SK-N-SH treated with all-trans-retinoic acid at 6 μM for 48 hours (cell line): ENCODE data around the gene PCDH15.

Source experiments
- ARNTL ChIP-seq: fragments of 450-650 bp; formaldehyde crosslinking; IDR thresholded peaks from 2 replicates; pipeline ENCODE4 v1.5.0; 2020; ENCODE audit warnings: low read depth, mild to moderate bottlenecking, moderate library complexity, borderline replicate concordance
- CSDC2 ChIP-seq: fragments of 250-450 bp; sonication (Bioruptor Pico); IDR thresholded peaks from 2 replicates; pipeline ENCODE4 v1.5.0; 2020; ENCODE audit warnings: mild to moderate bottlenecking, moderate library complexity
- ISL1 ChIP-seq: fragments of 250-450 bp; sonication (Bioruptor Pico); IDR thresholded peaks from 2 replicates; pipeline ENCODE4 v2.1.2; 2022; ENCODE audit warnings: mild to moderate bottlenecking, moderate library complexity
- OSR1 ChIP-seq: fragments of 250-450 bp; sonication (Bioruptor Pico); IDR thresholded peaks from 2 replicates; pipeline ENCODE4 v1.8.0; 2022; ENCODE audit warnings: moderate library complexity, mild to moderate bottlenecking, inconsistent platforms
- PPARA ChIP-seq: fragments of 250-450 bp; sonication (Bioruptor Pico); IDR thresholded peaks from 2 replicates; pipeline ENCODE4 v1.5.0; 2020; ENCODE audit warnings: mild to moderate bottlenecking, borderline replicate concordance
- RARB ChIP-seq: fragments of 250-450 bp; sonication (Bioruptor Pico); IDR thresholded peaks from 2 replicates; pipeline ENCODE4 v1.8.0; 2021; ENCODE audit warnings: mild to moderate bottlenecking, moderate library complexity
- SNAI2 ChIP-seq: fragments of 250-450 bp; sonication (Bioruptor Pico); IDR thresholded peaks from 2 replicates; pipeline ENCODE4 v1.5.0; 2020; ENCODE audit warnings: mild to moderate bottlenecking, moderate library complexity
- ZFP3 ChIP-seq: fragments of 250-450 bp; sonication (Bioruptor Pico); IDR thresholded peaks from 2 replicates; pipeline ENCODE4 v1.5.0; 2020; ENCODE audit warnings: mild to moderate bottlenecking, moderate library complexity
- ZNF565 ChIP-seq: fragments of 450-650 bp; formaldehyde crosslinking; conservative IDR thresholded peaks from 2 replicates; pipeline ENCODE4 v1.5.0; 2020; ENCODE audit warnings: low read depth, mild to moderate bottlenecking, moderate library complexity
- ZNF8 ChIP-seq: fragments of 450-650 bp; formaldehyde crosslinking; IDR thresholded peaks from 2 replicates; pipeline ENCODE4 v1.5.0; 2020; ENCODE audit warnings: mild to moderate bottlenecking, moderate library complexity
- TF ChIP-seq, protein P1 (sequence below): fragments of 250-450 bp; sonication (Bioruptor Pico); IDR thresholded peaks from 2 replicates; pipeline ENCODE4 v1.8.0; 2020; ENCODE audit warnings: mild to moderate bottlenecking, moderate library complexity, borderline replicate concordance
- TF ChIP-seq, protein P2 (sequence below): fragments of 250-450 bp; sonication (Bioruptor Pico); IDR thresholded peaks from 2 replicates; pipeline ENCODE4 v1.8.0; 2021; ENCODE audit warnings: low read depth, mild to moderate bottlenecking, moderate library complexity, borderline replicate concordance

DNA sequence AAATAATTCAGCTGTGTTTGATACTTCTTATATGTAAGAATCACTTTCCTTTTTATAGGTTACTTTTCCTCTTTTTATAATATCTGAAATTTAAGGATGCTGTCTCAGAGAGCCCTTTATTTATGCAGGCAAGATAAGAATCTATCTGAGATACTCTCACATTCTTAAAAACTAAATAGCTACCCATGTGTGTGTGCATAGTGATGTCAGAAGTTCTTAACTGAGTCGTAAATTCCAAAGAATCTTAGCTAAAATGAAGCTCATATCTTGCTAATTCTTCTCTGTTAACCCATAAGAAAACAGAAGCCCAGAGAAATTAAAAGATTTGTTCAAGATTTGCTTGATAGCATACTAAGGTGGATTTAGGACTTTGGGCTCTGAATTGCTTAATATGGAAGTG, 118.5 kb downstream of the PCDH15 start:
- no peak for TF ChIP-seq ARNTL
- TF ChIP-seq RARB = no peak
- no peak for TF ChIP-seq OSR1
- TF ChIP-seq, protein P1, sequence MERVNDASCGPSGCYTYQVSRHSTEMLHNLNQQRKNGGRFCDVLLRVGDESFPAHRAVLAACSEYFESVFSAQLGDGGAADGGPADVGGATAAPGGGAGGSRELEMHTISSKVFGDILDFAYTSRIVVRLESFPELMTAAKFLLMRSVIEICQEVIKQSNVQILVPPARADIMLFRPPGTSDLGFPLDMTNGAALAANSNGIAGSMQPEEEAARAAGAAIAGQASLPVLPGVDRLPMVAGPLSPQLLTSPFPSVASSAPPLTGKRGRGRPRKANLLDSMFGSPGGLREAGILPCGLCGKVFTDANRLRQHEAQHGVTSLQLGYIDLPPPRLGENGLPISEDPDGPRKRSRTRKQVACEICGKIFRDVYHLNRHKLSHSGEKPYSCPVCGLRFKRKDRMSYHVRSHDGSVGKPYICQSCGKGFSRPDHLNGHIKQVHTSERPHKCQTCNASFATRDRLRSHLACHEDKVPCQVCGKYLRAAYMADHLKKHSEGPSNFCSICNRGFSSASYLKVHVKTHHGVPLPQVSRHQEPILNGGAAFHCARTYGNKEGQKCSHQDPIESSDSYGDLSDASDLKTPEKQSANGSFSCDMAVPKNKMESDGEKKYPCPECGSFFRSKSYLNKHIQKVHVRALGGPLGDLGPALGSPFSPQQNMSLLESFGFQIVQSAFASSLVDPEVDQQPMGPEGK (CRISPR knock-in tag) = no peak
- no peak for TF ChIP-seq ZNF565 (CRISPR knock-in tag)
- peak; percentile 94 for TF ChIP-seq ISL1 (CRISPR knock-in tag)
- no peak for TF ChIP-seq SNAI2 (CRISPR knock-in tag)
- no peak for TF ChIP-seq CSDC2
- TF ChIP-seq, protein P2, sequence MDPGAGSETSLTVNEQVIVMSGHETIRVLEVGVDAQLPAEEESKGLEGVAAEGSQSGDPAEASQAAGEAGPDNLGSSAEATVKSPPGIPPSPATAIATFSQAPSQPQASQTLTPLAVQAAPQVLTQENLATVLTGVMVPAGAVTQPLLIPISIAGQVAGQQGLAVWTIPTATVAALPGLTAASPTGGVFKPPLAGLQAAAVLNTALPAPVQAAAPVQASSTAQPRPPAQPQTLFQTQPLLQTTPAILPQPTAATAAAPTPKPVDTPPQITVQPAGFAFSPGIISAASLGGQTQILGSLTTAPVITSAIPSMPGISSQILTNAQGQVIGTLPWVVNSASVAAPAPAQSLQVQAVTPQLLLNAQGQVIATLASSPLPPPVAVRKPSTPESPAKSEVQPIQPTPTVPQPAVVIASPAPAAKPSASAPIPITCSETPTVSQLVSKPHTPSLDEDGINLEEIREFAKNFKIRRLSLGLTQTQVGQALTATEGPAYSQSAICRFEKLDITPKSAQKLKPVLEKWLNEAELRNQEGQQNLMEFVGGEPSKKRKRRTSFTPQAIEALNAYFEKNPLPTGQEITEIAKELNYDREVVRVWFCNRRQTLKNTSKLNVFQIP (CRISPR knock-in tag) = no peak; the same call in 1 of the 2 replicates
- TF ChIP-seq ZFP3 (CRISPR knock-in tag) = no peak
- TF ChIP-seq PPARA = no peak
- no peak for TF ChIP-seq ZNF8 (CRISPR knock-in tag)
